Stimulated activated CD4-positive, alpha-beta T cell treated with anti-CD3 and anti-CD28 coated beads, Interleukin-1b, Interleukin-23, amount 100 ng/mL, for 48 hours (primary cell): ENCODE results near the gene LGALS7.

ENCODE experiments used
- DNase-seq: peaks from one replicate; pipeline ENCODE4 v3.0.0-alpha.2; 2020

The LGALS7 gene

DNA sequence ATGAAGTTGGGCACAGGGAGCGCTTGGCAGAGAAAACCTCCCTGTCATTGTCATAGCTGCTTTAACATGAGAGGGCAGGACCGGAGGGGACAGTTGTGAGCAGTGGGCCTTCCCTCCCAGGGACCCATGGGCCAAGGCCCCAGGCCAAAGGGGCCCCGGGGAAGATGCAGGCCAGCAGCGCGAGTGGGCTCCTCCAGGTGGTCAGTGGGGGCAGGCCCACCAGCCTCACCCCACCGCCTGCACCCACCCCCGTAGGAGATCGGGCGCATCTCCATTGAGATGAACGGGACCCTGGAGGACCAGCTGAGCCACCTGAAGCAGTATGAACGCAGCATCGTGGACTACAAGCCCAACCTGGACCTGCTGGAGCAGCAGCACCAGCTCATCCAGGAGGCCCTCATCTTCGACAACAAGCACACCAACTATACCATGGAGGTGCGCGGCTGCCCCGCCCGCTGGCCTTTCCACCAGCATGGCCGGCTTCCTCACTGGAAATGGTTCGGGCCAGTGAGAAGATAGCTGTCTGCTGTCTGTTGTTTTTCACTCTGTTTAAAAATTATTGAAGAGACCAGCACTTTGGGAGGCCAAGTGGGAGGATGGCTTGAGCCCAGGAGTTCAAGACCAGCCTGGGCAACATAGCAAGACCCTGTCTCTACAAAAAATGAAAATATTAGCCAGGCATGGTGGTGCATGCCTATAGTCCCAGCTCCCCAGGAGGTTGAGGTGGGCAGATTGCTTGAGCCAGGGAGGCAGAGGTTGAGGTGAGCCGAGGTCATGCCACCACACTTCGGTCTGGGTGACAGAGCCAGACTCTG is 47.6 kb downstream of the LGALS7 start:
- DNase-seq: no peak

DNA sequence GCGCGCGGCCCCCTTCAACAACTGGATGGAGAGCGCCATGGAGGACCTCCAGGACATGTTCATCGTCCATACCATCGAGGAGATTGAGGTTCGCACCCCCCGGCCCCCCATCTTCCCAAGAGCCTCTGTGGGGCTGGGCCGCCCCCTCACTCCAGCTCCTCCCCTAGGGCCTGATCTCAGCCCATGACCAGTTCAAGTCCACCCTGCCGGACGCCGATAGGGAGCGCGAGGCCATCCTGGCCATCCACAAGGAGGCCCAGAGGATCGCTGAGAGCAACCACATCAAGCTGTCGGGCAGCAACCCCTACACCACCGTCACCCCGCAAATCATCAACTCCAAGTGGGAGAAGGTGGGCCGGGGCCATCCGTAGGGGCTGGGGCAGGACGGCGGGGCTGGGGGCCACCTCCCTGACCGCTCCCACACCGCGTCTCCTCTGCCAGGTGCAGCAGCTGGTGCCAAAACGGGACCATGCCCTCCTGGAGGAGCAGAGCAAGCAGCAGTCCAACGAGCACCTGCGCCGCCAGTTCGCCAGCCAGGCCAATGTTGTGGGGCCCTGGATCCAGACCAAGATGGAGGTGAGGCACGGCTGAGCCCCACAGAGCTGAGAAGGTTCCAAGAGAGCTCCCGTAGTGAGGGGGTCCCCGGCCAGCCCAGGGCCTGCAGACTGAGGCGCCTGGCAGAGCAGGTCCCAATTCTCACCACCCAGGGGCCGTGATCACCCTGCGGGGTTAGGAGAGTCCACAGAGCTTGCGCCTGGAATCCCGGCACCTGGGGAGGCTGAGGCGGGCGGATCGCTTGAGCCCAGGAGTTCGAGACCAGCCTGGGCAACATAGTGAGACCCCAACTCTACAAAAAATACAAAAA is 49.1 kb downstream of the LGALS7 start:
- DNase-seq: no peak

DNA sequence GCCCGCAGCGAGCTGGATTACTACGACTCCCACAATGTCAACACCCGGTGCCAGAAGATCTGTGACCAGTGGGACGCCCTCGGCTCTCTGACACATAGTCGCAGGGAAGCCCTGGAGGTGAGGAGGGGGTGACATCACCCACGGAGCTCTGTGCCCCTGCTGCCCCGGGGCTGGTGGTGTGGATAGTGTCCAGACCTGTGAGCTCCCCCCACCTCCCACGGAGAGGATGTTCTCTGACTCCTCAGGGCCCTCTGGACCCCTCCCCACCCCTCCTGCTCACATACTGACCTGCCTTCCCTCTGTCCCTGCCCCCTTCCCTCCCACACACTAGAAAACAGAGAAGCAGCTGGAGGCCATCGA is 49.7 kb downstream of the LGALS7 start:
- DNase-seq: no peak

DNA sequence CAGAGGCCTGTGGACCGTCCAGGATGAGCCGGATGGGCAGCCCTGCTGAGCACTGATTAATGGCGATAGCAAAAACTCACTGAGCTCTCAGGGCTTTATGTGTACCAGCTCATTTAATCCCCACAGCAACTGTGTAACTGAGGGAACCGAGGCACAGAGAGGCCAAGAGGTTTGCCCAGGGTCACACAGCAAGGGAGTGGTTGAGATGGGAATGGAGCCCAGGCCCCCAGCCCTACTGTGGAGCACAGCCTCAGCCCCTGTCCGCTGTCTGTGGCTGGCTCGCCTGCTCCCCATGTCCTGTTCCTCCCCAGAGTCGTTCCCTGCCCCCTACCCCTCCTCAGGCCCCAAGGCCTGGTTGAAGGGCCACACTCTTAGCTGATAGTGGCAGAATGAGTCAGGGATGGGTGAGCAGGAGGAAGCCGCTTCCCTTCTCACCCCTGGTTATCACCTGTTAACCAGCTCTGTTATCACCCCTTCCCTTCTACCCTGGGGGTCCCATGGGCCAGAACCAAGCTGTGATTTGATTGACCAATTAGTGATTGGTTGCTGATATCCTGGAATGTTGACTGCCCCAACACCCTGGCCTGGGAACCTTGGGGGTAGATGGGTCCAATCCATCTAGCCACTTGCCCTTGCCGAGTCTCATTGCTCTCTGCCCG is 50.2 kb downstream of the LGALS7 start:
- DNase-seq: no peak

DNA sequence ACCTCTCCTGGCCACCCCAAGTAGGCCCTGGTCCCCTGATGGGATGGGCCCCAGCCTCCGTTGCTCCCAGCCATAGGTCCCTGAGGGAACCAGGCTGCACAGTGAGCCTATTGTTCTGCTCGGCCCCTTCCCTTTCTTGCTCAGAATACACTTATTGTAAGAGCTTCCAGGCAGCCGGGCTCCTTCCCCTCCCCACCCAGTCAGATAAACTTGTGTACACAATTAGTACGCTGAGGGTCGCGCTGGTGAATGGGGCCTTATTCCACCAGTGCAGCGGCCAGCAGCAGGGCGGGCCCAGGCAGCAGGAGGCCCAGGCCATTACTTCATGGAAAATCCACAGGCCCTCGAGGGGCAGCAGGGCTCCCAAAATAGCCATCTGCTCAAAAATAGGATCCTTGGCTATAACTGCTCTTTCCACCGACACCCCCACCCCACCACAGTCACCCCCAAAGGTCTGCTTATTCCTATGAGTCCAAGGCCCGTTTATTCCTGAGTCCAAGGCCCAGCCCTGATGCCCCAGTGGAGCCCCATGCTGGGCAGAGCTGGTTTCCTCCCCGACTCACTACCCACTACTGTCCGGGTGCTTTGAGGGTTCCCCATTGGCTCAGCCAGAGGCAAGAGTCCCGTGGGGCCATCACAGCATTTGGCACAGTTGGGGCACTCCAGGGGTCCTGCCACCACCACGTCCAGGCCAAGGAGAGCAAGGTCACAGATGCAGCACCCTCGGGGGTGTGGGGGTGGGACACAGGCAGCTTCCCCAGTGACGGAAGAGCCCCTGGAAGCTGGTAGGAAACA is 51.1 kb downstream of the LGALS7 start:
- DNase-seq: no peak

DNA sequence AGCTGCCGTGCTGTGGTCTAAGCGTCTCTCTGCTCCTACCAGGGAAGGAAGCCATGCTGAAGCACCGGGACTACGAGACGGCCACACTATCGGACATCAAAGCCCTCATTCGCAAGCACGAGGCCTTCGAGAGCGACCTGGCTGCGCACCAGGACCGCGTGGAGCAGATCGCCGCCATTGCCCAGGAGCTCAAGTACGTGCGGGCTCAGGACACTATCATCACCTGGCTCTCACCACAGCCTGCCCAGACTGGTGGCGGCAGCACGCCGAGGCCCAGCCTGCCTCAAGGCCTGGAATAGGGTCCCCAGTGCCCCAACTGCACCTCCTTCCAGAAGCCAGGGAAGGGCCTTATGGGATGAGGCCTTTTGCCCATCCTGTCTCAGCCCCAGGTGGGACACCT is 51.8 kb downstream of the LGALS7 start:
- DNase-seq: no peak
